Measurements from ENCODE around the gene MYRIP.

The MYRIP gene

DNA sequence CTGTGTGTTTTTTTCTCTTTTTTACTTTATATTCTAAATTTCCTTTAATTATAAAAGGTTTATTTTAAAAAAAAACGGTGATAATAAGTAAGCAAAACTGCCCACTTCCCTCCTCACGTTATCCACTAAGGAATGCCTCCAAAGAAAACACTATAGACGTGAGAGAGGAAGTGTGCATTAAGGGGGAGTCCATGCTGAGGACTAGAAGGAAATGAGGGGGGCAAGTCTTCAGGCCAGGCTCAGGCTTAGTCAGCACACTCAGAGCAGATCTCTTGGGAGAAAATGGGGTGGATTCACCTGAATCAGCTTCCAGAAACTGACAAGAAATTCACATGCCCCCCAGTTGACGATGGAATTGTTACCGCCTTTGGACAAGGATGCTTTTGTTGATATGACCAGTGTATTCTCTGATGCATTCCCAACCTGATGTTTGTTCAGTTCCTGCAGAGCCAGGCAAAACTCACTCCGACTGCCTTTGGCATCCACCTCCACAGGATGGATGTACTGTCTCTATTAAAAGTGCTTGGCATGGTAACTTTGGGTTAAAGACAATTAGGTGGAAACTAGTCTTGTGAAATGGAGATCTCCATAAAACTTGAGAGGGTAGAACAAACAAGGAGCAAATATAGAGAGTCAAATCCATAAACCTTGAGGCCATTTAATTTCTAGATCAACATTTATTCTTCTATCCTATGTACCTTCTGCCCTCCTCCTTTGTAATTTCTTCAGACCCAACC, 167.8 kb downstream of the MYRIP start:
- ATAC-seq: no peak
- TF ChIP-seq SNAI2 (CRISPR knock-in tag; IDR thresholded peaks at IDR 0.05): no peak
- TF ChIP-seq ZNF8 (CRISPR knock-in tag; IDR thresholded peaks at IDR 0.05): no peak

DNA sequence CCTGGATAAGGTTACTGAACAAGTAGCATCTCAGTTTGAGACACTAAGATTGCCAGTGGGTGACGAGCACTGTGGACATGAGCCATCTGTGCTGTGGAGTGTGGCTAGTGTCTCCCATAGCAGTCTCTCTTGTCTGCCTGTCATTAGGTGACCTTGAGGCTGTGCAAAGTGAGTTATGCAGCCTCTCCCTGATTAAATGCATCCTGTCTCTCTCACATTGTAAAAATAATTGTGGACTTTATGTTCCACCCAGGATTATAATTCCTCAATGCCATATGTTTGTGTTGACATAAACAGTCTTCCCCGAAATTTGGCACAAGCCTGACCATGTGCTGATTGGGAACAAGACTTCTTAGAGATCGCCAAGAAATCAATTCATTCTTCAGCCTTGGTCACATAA, 168.9 kb downstream of the MYRIP start:
- no peak for ATAC-seq
- TF ChIP-seq ISL1 (CRISPR knock-in tag; IDR thresholded peaks at IDR 0.05) (no peak), ZNF565 (CRISPR knock-in tag; conservative IDR thresholded peaks at IDR 0.05; ENCODE audit: low read depth) (no peak), RARB (CRISPR knock-in tag; IDR thresholded peaks at IDR 0.05) (no peak), ESRRG (CRISPR knock-in tag; IDR thresholded peaks at IDR 0.05) (no peak), ZFP30 (CRISPR knock-in tag; IDR thresholded peaks at IDR 0.05) (no peak), BACH2 (CRISPR knock-in tag; IDR thresholded peaks at IDR 0.05; ENCODE audit: borderline replicate concordance) (no peak), TCF4 (CRISPR knock-in tag; IDR thresholded peaks at IDR 0.05; ENCODE audit: borderline replicate concordance) (no peak), PPARA (CRISPR knock-in tag; IDR thresholded peaks at IDR 0.05; ENCODE audit: borderline replicate concordance) (no peak), CSDC2 (CRISPR knock-in tag; IDR thresholded peaks at IDR 0.05) (no peak), SNAI2 (CRISPR knock-in tag; IDR thresholded peaks at IDR 0.05) (no peak), ARNTL (CRISPR knock-in tag; IDR thresholded peaks at IDR 0.05; ENCODE audit: borderline replicate concordance, low read depth) (no peak)
- TF ChIP-seq, protein P1, sequence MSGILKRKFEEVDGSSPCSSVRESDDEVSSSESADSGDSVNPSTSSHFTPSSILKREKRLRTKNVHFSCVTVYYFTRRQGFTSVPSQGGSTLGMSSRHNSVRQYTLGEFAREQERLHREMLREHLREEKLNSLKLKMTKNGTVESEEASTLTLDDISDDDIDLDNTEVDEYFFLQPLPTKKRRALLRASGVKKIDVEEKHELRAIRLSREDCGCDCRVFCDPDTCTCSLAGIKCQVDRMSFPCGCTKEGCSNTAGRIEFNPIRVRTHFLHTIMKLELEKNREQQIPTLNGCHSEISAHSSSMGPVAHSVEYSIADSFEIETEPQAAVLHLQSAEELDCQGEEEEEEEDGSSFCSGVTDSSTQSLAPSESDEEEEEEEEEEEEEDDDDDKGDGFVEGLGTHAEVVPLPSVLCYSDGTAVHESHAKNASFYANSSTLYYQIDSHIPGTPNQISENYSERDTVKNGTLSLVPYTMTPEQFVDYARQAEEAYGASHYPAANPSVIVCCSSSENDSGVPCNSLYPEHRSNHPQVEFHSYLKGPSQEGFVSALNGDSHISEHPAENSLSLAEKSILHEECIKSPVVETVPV (CRISPR knock-in tag; IDR thresholded peaks at IDR 0.05): no peak
- TF ChIP-seq, protein P2, sequence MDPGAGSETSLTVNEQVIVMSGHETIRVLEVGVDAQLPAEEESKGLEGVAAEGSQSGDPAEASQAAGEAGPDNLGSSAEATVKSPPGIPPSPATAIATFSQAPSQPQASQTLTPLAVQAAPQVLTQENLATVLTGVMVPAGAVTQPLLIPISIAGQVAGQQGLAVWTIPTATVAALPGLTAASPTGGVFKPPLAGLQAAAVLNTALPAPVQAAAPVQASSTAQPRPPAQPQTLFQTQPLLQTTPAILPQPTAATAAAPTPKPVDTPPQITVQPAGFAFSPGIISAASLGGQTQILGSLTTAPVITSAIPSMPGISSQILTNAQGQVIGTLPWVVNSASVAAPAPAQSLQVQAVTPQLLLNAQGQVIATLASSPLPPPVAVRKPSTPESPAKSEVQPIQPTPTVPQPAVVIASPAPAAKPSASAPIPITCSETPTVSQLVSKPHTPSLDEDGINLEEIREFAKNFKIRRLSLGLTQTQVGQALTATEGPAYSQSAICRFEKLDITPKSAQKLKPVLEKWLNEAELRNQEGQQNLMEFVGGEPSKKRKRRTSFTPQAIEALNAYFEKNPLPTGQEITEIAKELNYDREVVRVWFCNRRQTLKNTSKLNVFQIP (CRISPR knock-in tag; IDR thresholded peaks at IDR 0.05; ENCODE audit: borderline replicate concordance, low read depth): no peak
- TF ChIP-seq, protein P3, sequence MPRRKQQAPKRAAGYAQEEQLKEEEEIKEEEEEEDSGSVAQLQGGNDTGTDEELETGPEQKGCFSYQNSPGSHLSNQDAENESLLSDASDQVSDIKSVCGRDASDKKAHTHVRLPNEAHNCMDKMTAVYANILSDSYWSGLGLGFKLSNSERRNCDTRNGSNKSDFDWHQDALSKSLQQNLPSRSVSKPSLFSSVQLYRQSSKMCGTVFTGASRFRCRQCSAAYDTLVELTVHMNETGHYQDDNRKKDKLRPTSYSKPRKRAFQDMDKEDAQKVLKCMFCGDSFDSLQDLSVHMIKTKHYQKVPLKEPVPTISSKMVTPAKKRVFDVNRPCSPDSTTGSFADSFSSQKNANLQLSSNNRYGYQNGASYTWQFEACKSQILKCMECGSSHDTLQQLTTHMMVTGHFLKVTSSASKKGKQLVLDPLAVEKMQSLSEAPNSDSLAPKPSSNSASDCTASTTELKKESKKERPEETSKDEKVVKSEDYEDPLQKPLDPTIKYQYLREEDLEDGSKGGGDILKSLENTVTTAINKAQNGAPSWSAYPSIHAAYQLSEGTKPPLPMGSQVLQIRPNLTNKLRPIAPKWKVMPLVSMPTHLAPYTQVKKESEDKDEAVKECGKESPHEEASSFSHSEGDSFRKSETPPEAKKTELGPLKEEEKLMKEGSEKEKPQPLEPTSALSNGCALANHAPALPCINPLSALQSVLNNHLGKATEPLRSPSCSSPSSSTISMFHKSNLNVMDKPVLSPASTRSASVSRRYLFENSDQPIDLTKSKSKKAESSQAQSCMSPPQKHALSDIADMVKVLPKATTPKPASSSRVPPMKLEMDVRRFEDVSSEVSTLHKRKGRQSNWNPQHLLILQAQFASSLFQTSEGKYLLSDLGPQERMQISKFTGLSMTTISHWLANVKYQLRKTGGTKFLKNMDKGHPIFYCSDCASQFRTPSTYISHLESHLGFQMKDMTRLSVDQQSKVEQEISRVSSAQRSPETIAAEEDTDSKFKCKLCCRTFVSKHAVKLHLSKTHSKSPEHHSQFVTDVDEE (CRISPR knock-in tag; IDR thresholded peaks at IDR 0.05): no peak

DNA sequence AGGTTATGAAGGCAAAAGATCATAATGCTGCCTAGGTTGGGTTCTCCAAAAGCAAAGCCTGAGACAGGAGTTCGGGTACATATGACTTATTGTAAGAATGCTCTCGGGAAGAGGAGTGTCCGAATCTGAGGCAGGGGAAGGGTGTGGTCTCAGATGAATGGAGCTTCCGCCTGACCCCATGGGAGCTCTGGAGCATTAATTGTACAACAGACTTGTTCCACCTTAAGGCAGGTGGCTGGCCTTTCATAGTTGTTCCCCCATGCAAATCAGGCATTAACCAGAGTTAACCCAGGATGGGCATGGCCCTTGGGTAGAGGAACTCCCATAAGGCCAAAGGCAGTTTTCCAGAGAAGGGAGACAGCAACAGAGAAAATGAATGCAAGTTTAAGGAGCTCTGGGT, 170.6 kb downstream of the MYRIP start:
- ATAC-seq: no peak
- TF ChIP-seq, protein P2 (CRISPR knock-in tag; IDR thresholded peaks at IDR 0.05; ENCODE audit: borderline replicate concordance, low read depth): no peak
- TF ChIP-seq ESRRG (CRISPR knock-in tag; IDR thresholded peaks at IDR 0.05) (no peak), RARB (CRISPR knock-in tag; IDR thresholded peaks at IDR 0.05) (no peak), ZFP30 (CRISPR knock-in tag; IDR thresholded peaks at IDR 0.05) (no peak), TOX (CRISPR knock-in tag; IDR thresholded peaks at IDR 0.05; ENCODE audit: borderline replicate concordance) (no peak), ZNF565 (CRISPR knock-in tag; conservative IDR thresholded peaks at IDR 0.05; ENCODE audit: low read depth) (no peak), CSDC2 (CRISPR knock-in tag; IDR thresholded peaks at IDR 0.05) (no peak), ARNTL (CRISPR knock-in tag; IDR thresholded peaks at IDR 0.05; ENCODE audit: borderline replicate concordance, low read depth) (no peak), ZNF70 (CRISPR knock-in tag; IDR thresholded peaks at IDR 0.05) (no peak), ZFP3 (CRISPR knock-in tag; IDR thresholded peaks at IDR 0.05) (no peak), PPARA (CRISPR knock-in tag; IDR thresholded peaks at IDR 0.05; ENCODE audit: borderline replicate concordance) (no peak), TCF4 (CRISPR knock-in tag; IDR thresholded peaks at IDR 0.05; ENCODE audit: borderline replicate concordance) (no peak), ZC3H10 (CRISPR knock-in tag; IDR thresholded peaks at IDR 0.05) (no peak), GLIS3 (CRISPR knock-in tag; IDR thresholded peaks at IDR 0.05) (no peak)

DNA sequence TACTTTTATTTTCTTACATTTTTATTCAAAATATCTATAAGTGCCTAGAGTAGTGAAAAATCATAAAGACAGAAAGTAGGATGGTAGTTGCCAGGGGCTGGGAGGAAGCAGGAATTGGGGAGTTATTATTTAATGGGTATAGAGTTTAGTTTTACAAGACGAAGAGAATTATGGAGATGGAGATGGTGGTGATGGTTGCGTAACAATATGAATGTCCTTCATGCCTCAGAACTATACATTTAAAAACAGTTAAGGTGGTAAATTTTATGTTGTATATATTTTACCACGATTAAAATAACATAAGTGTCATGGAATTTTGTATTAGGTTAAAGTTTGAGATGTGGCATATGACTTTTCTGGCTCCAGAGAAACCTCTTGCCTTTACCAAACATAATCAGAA, 171.4 kb downstream of the MYRIP start:
- ATAC-seq: no peak
- TF ChIP-seq BACH2 (CRISPR knock-in tag; IDR thresholded peaks at IDR 0.05; ENCODE audit: borderline replicate concordance) (no peak), CSDC2 (CRISPR knock-in tag; IDR thresholded peaks at IDR 0.05) (no peak), ZC3H10 (CRISPR knock-in tag; IDR thresholded peaks at IDR 0.05) (no peak), ZNF70 (CRISPR knock-in tag; IDR thresholded peaks at IDR 0.05) (no peak), GLIS3 (CRISPR knock-in tag; IDR thresholded peaks at IDR 0.05) (no peak), TCF4 (CRISPR knock-in tag; IDR thresholded peaks at IDR 0.05; ENCODE audit: borderline replicate concordance) (no peak), SNAI2 (CRISPR knock-in tag; IDR thresholded peaks at IDR 0.05) (no peak), ZFP3 (CRISPR knock-in tag; IDR thresholded peaks at IDR 0.05) (no peak)
- TF ChIP-seq, protein P1 (CRISPR knock-in tag; IDR thresholded peaks at IDR 0.05): no peak
- TF ChIP-seq, protein P2 (CRISPR knock-in tag; IDR thresholded peaks at IDR 0.05; ENCODE audit: borderline replicate concordance, low read depth): no peak
- TF ChIP-seq, protein P4, sequence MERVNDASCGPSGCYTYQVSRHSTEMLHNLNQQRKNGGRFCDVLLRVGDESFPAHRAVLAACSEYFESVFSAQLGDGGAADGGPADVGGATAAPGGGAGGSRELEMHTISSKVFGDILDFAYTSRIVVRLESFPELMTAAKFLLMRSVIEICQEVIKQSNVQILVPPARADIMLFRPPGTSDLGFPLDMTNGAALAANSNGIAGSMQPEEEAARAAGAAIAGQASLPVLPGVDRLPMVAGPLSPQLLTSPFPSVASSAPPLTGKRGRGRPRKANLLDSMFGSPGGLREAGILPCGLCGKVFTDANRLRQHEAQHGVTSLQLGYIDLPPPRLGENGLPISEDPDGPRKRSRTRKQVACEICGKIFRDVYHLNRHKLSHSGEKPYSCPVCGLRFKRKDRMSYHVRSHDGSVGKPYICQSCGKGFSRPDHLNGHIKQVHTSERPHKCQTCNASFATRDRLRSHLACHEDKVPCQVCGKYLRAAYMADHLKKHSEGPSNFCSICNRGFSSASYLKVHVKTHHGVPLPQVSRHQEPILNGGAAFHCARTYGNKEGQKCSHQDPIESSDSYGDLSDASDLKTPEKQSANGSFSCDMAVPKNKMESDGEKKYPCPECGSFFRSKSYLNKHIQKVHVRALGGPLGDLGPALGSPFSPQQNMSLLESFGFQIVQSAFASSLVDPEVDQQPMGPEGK (CRISPR knock-in tag; IDR thresholded peaks at IDR 0.05; ENCODE audit: borderline replicate concordance): no peak
